ENCODE measurements around the gene CD4.

Gene CD4

DNA sequence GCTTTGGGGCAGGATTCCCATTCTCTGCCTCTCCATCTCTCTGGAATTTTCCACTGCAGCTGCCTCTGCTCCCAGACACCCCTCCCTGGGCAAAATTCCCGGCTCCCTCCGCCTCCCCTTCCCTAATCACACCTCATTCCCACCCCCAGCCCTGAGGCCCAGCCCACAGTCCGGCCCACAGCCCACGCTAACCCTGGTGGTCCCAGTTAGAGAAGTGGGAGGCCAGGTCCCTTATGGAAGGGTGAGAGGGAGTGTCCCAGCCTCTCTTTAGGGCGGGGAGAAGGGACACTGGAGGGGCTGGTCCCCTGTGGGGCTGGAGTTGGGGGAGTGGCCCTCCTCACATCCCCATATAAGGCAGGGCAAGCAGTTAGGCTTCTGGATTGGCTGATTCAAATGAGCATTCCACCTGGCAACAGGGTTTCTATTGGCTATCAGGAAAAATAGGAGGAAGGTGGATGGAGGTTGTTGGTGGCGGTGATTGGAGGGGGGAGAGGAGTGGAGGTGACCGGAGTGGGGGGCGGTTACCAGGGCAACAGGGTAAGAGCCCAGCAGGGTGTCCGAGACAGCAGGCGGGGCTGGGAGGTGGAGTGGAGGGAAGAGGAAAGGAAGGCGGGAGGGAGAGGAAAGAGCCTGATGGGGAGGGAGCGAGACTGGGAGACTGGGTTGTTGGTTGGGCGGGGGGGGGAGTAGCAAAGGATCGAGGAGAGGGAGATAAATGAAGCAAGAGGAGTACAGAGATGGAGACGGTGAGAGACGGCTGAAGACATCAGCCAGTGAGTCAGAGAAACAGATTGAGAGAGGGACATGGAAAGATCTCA, 25.1 kb upstream of the CD4 start:
- H3K36me3 ChIP-seq: no peaks in the 10 kb centered on the region
- 0 out of 2 replicates have a peak overlapping the region, but pooled peaks have one; percentile 3 for H3K4me3 ChIP-seq
- peak overlapping the region; percentile 39 for H3K4me2 ChIP-seq
- peaks cover 80% of the 10 kb centered on the region for H3K27me3 ChIP-seq
- peaks cover 31% of the 10 kb centered on the region for H3K4me1 ChIP-seq
- H3K27ac ChIP-seq: no peak overlapping the region
- H4K20me1 ChIP-seq: peaks cover 34% of the 10 kb centered on the region
- no peak for TF ChIP-seq Cebpa-rat (IDR thresholded peaks at IDR 0.05)
- no peak overlapping the region for H3K9ac ChIP-seq
- H3K9me3 ChIP-seq: no peaks in the 10 kb centered on the region

DNA sequence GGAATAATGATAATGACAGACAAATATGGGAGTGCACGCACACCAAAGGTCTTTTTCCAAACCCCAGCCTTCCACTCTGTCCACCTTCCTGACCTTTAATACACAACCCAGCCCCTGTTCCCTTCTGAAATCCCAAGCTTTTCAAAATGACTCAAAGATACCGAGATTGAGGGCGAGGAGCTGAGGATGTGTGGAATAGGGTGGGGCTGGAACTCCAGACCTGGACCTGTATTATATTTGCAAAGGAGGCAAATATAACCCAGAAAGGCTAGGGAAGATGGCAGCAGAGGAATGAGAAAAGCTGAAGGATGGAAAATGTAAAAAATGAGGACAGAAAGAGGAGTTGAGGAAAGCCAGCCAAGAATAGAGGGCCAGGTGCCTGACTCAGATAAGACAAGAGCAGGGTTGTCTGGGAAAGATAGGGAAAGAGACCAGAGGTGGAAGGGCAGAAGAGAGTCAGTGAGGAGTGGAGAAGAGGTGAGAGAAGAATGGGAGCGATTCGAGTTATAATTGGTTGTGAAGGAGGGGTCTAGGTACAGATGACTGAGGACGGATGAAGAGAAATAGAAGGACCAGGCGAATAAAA, 24.2 kb upstream of the CD4 start:
- no peaks in the 10 kb centered on the region for H3K36me3 ChIP-seq
- peaks cover 89% of the 10 kb centered on the region for H3K27me3 ChIP-seq
- no peak overlapping the region for H3K27ac ChIP-seq
- no peak overlapping the region for H3K4me2 ChIP-seq
- H4K20me1 ChIP-seq: peaks cover 42% of the 10 kb centered on the region
- H3K9ac ChIP-seq: no peak overlapping the region
- peak overlapping the region; percentile 71 for H3K4me3 ChIP-seq
- peaks cover 35% of the 10 kb centered on the region for H3K4me1 ChIP-seq
- no peaks in the 10 kb centered on the region for H3K9me3 ChIP-seq
- TF ChIP-seq Cebpa-rat (IDR thresholded peaks at IDR 0.05): no peak

DNA sequence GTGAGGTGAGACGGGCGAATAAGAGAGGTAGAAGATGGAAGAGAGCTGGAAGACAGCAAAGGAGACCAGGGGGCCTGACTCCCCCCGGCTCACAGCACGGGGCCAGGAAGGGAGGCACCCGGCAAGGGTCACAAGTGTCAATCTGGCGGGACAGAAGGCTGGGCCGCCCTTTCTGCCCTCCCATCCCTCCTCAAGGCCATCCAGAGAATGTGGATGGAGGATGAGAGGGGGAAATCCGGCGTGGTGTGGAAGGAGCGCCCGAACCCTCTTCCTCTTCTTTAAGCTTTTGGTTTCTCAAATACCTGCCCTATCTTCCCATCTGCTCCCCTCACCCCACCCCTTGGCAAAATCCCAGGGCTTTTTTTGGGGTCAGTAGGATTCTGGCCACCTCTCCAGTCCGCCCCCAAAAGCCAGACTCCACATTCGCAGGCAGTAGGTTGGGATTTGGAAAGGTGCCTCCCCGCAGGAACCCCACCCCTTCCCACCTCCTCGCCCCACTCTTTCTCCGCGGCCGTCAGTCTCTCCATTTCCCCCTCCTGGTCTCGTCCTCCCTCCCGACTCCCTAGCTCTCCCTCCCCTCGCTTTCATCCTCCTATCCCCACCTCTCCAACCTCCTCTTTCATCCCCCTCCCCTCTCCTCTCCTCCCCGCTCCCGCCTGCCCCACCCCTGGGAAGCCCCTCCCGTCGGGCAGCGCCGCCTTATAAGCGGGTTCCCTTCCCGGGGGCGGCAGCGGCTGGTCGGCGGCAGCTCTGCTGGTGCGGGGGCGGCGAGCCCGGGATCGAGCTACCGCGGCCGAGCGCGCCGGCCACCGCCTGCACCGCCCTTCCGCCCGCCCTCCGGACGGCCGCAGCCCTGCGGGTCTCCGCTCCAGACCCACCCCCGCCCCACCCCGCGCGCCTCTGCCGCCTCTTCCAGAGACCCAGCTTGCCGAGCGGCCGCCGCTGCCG, 23.4 kb upstream of the CD4 start, which contains the start of gene PTMS:
TSS of gene PTMS (plus strand) at position 730 of the 948 bp plus-strand sequence. CDS start 343 bp downstream, outside the sequence.
- peaks cover 35% of the 10 kb centered on the region for H3K4me1 ChIP-seq
- no peak for TF ChIP-seq Cebpa-rat (IDR thresholded peaks at IDR 0.05)
- no peak within 1 kb of the TSS for H3K27ac ChIP-seq
- H3K4me2 ChIP-seq: peak within 1 kb of the TSS; percentile 95
- H3K9ac ChIP-seq: peak within 1 kb of the TSS; percentile 45; the same call in 1 of the 2 replicates
- no peaks in the 10 kb centered on the region for H3K36me3 ChIP-seq
- H3K4me3 ChIP-seq: peak within 1 kb of the TSS; percentile 71
- no peaks in the 10 kb centered on the region for H3K9me3 ChIP-seq
- H3K27me3 ChIP-seq: peaks cover 96% of the 10 kb centered on the region
- H4K20me1 ChIP-seq: peaks cover 47% of the 10 kb centered on the region

DNA sequence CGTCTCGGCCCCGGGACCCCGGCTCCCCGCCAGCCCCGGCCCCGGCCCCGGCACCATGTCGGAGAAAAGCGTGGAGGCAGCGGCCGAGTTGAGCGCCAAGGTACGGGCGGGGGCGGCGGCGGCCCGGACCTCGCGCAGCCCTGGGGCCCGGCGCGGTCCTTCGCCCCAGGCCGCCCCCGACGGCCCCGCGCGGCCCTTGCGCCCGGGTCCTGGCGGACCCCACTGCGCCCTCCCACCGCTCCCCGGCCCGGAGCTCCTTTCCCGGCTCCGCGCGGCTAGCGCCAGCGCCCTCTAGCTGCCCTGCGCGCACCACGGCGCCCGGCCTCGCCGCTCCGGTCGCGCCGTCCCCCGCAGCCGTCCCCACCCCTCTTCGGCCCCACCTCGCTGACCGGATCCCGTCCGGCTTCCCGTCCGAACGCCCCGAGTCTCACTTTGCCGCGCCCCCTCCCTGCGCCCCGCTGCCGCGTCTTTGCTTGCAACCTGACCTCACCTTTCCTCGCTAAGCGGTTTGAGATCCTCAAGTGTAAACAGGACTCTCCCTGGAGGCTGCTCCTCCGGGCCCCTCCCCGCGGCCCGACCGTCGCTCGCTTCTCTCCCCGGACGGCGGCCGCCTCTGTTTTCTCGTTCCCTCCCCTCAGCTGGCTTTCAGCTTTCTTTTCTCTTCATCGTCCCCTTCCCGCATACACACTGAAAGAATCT, 22.5 kb upstream of the CD4 start:
- Histone ChIP-seq H3K27ac (no peak overlapping the region), H3K4me1 (peaks cover 35% of the 10 kb centered on the region), H3K4me3 (peak overlapping the region; percentile 71), H3K9ac (peak overlapping the region; percentile 45; the same call in 1 of the 2 replicates), H3K9me3 (no peaks in the 10 kb centered on the region), H4K20me1 (peaks cover 56% of the 10 kb centered on the region), H3K27me3 (peaks cover 100% of the 10 kb centered on the region), H3K36me3 (no peaks in the 10 kb centered on the region), H3K4me2 (peak overlapping the region; percentile 95)
- TF ChIP-seq Cebpa-rat (IDR thresholded peaks at IDR 0.05): no peak

DNA sequence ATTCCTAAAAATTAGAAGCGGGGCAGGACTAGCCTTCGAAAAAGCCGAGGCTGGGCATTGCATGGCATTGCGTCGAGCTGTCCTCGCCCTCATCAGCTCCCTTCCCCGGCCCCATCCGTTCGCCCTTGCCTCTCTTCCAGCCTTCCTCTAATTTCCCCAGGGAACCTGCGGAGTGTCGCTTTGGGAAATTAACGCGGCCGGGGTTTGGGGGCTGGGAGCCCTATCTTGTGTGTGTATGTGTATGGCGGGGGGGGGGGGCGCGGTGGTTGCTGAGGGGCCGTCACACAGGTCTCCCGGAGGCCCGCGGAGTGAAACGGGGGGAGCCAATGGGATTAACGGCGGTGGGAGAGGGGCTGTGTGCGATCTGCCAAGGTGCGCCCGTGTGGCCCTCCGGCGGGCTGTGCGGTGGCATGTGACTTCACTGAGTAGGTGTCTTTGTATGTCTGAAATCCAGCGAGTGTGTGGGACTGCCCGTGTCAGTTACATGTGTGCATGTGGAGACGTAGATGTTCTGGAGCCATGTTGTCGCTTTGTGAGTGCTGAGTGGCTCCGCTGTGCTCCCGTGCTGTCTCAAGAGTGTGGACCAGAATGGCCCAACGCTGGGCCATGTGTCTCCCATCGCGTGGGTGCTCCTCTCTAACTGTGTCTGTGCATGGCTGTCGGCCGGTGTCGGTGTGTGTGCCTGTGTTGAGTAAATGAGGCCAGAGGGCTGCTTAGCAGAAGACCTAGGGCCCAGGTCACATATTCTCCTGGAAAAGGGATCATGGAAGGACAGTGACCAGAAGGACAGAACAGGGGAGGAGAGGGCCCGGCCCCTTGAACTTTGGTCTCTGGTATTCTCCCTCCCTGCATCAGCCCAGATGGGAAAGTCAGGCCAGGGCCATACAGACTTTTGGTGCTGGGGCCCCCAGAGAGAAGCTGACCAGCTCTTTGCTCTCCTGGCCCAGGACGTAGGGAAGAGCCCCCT, 21.7 kb upstream of the CD4 start:
- H3K4me1 ChIP-seq: peaks cover 39% of the 10 kb centered on the region
- no peak for TF ChIP-seq Cebpa-rat (IDR thresholded peaks at IDR 0.05)
- H4K20me1 ChIP-seq: peaks cover 58% of the 10 kb centered on the region
- H3K4me3 ChIP-seq: peak overlapping the region; percentile 71
- H3K36me3 ChIP-seq: no peaks in the 10 kb centered on the region
- H3K9ac ChIP-seq: 0 out of 2 replicates have a peak overlapping the region, but pooled peaks have one; percentile 45
- peak overlapping the region; percentile 95 for H3K4me2 ChIP-seq
- no peaks in the 10 kb centered on the region for H3K9me3 ChIP-seq
- peaks cover 100% of the 10 kb centered on the region for H3K27me3 ChIP-seq
- no peak overlapping the region for H3K27ac ChIP-seq

DNA sequence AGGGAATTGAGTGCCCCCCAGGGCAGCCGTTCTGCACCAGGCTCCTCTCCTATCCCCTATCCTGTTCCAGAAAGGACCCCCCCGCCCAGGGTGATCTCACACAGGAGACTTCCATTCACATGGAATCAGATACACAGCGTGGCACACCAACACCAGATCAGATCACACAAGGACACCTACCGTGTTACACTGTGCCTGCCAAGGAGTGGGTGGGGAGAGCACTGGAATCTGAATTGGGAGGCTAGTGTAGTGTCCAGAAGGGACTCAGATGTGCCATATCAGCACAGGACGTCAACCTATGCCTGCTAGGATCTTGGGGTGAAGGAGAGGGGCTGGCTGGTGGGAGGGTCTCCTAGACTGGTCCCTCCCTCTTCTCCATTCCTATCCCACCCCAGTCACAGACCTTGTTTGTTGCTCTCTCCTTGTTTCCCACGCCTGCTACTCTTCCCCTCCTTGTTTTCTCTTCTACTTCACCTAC, 20.9 kb upstream of the CD4 start:
- H3K4me1 ChIP-seq: peaks cover 45% of the 10 kb centered on the region
- H3K4me2 ChIP-seq: no peak overlapping the region
- no peak overlapping the region for H3K9ac ChIP-seq
- H3K27ac ChIP-seq: no peak overlapping the region
- H3K4me3 ChIP-seq: no peak overlapping the region
- H3K9me3 ChIP-seq: no peaks in the 10 kb centered on the region
- no peak for TF ChIP-seq Cebpa-rat (IDR thresholded peaks at IDR 0.05)
- peaks cover 100% of the 10 kb centered on the region for H3K27me3 ChIP-seq
- H4K20me1 ChIP-seq: peaks cover 63% of the 10 kb centered on the region
- no peaks in the 10 kb centered on the region for H3K36me3 ChIP-seq

DNA sequence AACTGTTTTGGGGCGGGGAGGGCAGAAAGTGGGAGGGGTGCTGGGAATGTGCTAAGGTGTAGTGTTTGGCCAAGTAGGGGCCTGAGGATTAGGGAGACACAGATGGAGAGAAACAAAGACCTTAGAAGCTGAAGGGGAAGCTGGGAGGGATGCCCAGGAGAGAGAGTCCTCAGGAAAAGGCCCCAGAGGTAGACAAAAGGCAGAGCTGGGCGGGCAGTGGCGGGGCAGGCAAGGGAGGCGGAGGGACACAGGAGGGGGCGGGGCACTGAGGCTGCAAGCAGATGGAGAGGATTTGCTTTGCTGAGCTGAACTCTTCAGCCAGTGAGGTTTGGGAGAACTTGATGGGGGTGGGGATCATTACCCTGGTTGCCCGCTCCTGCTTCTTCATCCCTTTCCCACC, 20.3 kb upstream of the CD4 start:
- peaks cover 100% of the 10 kb centered on the region for H3K27me3 ChIP-seq
- H3K27ac ChIP-seq: no peak overlapping the region
- no peak for TF ChIP-seq Cebpa-rat (IDR thresholded peaks at IDR 0.05)
- no peaks in the 10 kb centered on the region for H3K36me3 ChIP-seq
- no peaks in the 10 kb centered on the region for H3K9me3 ChIP-seq
- H3K4me1 ChIP-seq: peaks cover 43% of the 10 kb centered on the region
- H3K4me2 ChIP-seq: no peak overlapping the region
- no peak overlapping the region for H3K4me3 ChIP-seq
- H4K20me1 ChIP-seq: peaks cover 64% of the 10 kb centered on the region
- no peak overlapping the region for H3K9ac ChIP-seq

DNA sequence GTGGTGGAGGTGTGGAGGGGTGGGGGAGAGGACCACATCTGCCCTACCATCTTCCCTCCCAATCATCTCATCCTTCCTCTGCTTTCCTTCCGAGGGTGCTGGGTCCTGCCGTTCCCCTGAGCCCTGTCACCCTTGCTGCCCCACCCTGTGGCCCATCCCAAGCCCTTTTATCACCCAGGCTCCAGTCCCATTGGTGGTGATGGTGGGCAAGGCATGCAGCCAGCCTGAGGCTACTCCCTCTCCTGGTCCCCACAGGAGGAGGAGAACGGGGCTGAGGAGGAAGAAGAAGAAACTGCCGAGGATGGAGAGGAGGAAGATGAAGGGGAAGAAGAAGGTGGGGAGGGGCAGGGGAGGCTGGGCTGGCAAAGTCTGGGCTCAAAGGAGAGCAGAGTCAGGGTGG, 19.7 kb upstream of the CD4 start:
- Histone ChIP-seq H4K20me1 (peaks cover 71% of the 10 kb centered on the region), H3K9ac (no peak overlapping the region), H3K4me1 (peaks cover 36% of the 10 kb centered on the region), H3K9me3 (no peaks in the 10 kb centered on the region), H3K27me3 (peaks cover 100% of the 10 kb centered on the region), H3K4me3 (no peak overlapping the region), H3K27ac (no peak overlapping the region), H3K4me2 (no peak overlapping the region), H3K36me3 (no peaks in the 10 kb centered on the region)
- no peak for TF ChIP-seq Cebpa-rat (IDR thresholded peaks at IDR 0.05)
